Pancreas (tissue), 10 donors: Measurements from ENCODE around the gene PHYHIPL. TPM values are rescaled to one million over a fixed set of nuclear protein-coding genes. Genes with fewer than 3 reads are reported as not detected.

Experiments
- ATAC-seq, 4 donors: fragments of 200-7000 bp; cut with Tn5 transposase; one replicate each; pipeline versions ENCODE4 v1.8.0 to v1.9.1; 2020; ENCODE audit warnings: mild to moderate bottlenecking in 4 of 4, moderate library complexity in 4 of 4
- DNase-seq, 6 donors: peaks; one replicate each; pipeline ENCODE4 v3.0.0-alpha.2; 2020
- FAIRE-seq: peaks from 2 replicates; lab custom pipeline; 2012; peaks lifted over from hg19 to GRCh38; lab: Jason Lieb, UNC
- H3K27ac ChIP-seq, 4 donors: fragments of 200-600 bp; sonication (generic); 1 replicate in 3 of 4; 2 replicates in 1 of 4; pipeline versions ENCODE4 v1.5.0 to v1.8.0; 2020
- H3K27me3 ChIP-seq, 4 donors: fragments of 200-600 bp; one replicate each; pipeline ENCODE4 v1.8.0; 2021
- H3K36me3 ChIP-seq, 3 donors: fragments of 200-600 bp; sonication (generic) in 1 of 3; one replicate each; pipeline versions ENCODE4 v1.5.0 to v1.8.0; 2020 to 2021
- H3K4me1 ChIP-seq, 3 donors: fragments of 200-600 bp; one replicate each; pipeline ENCODE4 v1.8.0; 2021
- H3K4me3 ChIP-seq, 4 donors: fragments of 200-600 bp; sonication (generic) in 2 of 4; one replicate each; pipeline versions ENCODE4 v1.5.0 to v1.8.0; 2020 to 2021
- H3K9me3 ChIP-seq, 4 donors: fragments of 200-600 bp; one replicate each; pipeline ENCODE4 v1.8.0; 2021
- WGBS, 2 donors: extraction: QIAGEN DNeasy Blood & Tissue Kit; methylation state at CpG; one replicate each; pipeline ENCODE4 v1.1.7; 2013; 5-methylcytosine and 5-hydroxymethylcytosine counted together
- intact Hi-C, 3 donors: fragments of 100-400 bp; cut with DNase I; formaldehyde crosslinking; loops; one replicate each; pipeline versions ENCODE4 v1.11.1 to v1.14.2; 2022
- polyA plus RNA-seq, 2 donors: library from polyadenylated mRNA; stranded (reverse); fragments of 200-250 nt; gene quantifications; one replicate each; pipeline ENCODE4 v1.2.3, GENCODE V29; 2013
- total RNA-seq, 6 donors: library from RNA; stranded (reverse); fragmentation: NEBNext Ultra II Directional in 4 of 6; extraction: Animal tissue kit (Norgen Biotek cat#: 25700) in 4 of 6; gene quantifications; one replicate each; pipeline versions ENCODE4 v1.2.1 to v1.2.4, GENCODE V29; 2021 to 2023
- TF ChIP-seq, protein P1 (sequence below), 4 donors: fragments of 200-600 bp; sonication (generic) in 3 of 4; IDR thresholded peaks; one replicate each; pipeline versions ENCODE4 v1.5.0 to v1.8.0; 2021; ENCODE audit warnings: antibody characterized with exemption in 4 of 4
- donor health status: healthy with polysubstance abuse.
- donor health status: DM: no; HTN: no; CAD: no; lungs with moderate emphysema.
- donor health status: DM: no; HTN: no; CAD: no.
- donor health status: control.
- donor health status: control.
- donor health status: Bipolar disorder and iron deficiency.
- donor health status: DM: yes; HTN: yes; CAD: no.
- donor health status: DM: no; HTN: no; CAD: no.
- donor health status: DM: no; HTN: no; CAD: no.
- donor health status: DM: yes; HTN: yes; CAD: no.

Gene PHYHIPL
- total and polyA plus RNA-seq, 8 donors, result 1.9 to 12.8 (median 5.4) TPM

DNA sequence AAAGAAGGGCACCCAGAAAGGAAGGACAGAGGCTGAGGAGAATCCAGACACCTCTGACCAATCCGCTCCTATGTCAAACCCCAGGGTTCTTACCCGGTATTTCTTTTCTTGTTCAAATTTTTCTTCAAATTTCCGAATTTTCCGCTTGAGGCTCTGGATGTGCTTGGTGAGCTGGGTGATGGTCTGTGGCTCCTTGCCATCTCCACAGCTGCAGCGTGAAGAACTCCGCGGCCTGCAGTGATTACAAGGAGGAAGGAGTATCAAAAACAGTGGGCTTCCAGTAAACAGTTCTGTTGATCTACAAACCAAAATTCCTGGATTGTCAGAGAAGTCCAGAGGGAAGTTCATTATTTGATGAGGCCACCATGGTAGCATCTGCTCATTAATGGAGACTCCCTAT, 92.0 kb downstream of the PHYHIPL start:
- Histone ChIP-seq H3K4me3 (no peak overlapping the region), H3K36me3 (no peaks in the 10 kb centered on the region), H3K27ac (no peak overlapping the region), H3K4me1 (no peaks in the 10 kb centered on the region), H3K9me3 (no peaks in the 10 kb centered on the region), H3K27me3 (no peaks in the 10 kb centered on the region)
- ATAC-seq (no peak), FAIRE-seq (no peak), DNase-seq (no peak)
- 90 to 95% methylated on average over 7 of the region's 7 CpGs for WGBS, 2 donors
- TF ChIP-seq, protein P1, sequence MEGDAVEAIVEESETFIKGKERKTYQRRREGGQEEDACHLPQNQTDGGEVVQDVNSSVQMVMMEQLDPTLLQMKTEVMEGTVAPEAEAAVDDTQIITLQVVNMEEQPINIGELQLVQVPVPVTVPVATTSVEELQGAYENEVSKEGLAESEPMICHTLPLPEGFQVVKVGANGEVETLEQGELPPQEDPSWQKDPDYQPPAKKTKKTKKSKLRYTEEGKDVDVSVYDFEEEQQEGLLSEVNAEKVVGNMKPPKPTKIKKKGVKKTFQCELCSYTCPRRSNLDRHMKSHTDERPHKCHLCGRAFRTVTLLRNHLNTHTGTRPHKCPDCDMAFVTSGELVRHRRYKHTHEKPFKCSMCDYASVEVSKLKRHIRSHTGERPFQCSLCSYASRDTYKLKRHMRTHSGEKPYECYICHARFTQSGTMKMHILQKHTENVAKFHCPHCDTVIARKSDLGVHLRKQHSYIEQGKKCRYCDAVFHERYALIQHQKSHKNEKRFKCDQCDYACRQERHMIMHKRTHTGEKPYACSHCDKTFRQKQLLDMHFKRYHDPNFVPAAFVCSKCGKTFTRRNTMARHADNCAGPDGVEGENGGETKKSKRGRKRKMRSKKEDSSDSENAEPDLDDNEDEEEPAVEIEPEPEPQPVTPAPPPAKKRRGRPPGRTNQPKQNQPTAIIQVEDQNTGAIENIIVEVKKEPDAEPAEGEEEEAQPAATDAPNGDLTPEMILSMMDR (IDR thresholded peaks at IDR 0.05), result no peak
- intact Hi-C loops, result no loop called here

GRCh38 chr10:59269651-59270050, 93.2 kb downstream of the PHYHIPL start:
- DNase-seq (no peak), ATAC-seq (no peak), FAIRE-seq (no peak)
- Histone ChIP-seq H3K9me3 (no peaks in the 10 kb centered on the region), H3K4me1 (no peaks in the 10 kb centered on the region), H3K4me3 (no peak overlapping the region), H3K36me3 (no peaks in the 10 kb centered on the region), H3K27me3 (no peaks in the 10 kb centered on the region), H3K27ac (no peak overlapping the region)
- intact Hi-C loops, result no loop called here
- 95 to 97% methylated on average over 6 of the region's 6 CpGs for WGBS, 2 donors
- TF ChIP-seq, protein P1 (IDR thresholded peaks at IDR 0.05), result no peak

DNA sequence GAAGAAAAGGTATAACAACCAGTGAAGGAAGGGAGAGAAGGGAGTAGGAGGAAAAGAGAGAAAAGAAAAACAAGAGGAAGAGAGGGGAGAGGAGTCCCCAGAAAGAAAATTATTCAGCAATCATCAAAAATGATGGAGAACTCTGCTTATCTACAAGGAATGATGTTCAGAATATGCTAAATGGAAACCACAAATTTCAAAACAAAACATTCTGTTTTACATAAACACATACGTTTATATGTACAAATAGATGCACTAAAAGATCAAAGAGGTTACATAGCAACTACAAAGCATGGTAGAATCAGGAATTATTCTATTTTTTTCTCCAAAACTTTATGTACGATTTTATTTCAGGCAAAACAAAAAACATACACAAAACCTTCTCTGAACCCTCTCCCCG, 94.0 kb downstream of the PHYHIPL start:
- WGBS, 2 donors, result 74 to 86% methylated on average over 3 of the region's 3 CpGs
- H3K27me3 ChIP-seq, result no peaks in the 10 kb centered on the region
- no peaks in the 10 kb centered on the region for H3K9me3 ChIP-seq
- DNase-seq (no peak), ATAC-seq (no peak), FAIRE-seq (no peak)
- intact Hi-C loops, result no loop called here
- H3K36me3 ChIP-seq, result no peaks in the 10 kb centered on the region
- TF ChIP-seq, protein P1 (IDR thresholded peaks at IDR 0.05), result no peak
- H3K27ac ChIP-seq, result no peak overlapping the region
- no peaks in the 10 kb centered on the region for H3K4me1 ChIP-seq
- no peak overlapping the region for H3K4me3 ChIP-seq

DNA sequence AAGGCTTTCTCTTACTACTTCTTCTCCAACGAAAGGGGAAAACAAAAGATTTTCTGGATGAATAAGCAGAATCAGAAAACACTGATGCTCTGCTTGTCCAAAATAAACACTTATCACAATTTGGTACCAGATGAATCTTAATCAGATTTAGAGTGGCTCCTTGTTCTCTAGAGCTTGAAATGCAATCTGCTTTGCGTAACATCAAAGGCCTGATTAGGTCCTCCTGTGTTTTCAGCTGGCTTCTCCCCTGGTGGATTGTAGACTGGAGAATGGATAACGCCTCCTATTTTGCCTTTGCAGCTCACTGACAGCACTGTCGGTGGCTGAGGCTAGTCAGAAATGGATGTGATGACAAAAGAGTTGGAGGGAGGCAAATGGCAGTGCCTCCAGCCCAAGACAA, 94.7 kb downstream of the PHYHIPL start:
- Histone ChIP-seq H3K27me3 (no peaks in the 10 kb centered on the region), H3K36me3 (no peaks in the 10 kb centered on the region), H3K9me3 (no peaks in the 10 kb centered on the region), H3K27ac (no peak overlapping the region), H3K4me3 (no peak overlapping the region), H3K4me1 (no peaks in the 10 kb centered on the region)
- ATAC-seq (no peak), DNase-seq (no peak), FAIRE-seq (no peak)
- intact Hi-C loops, result no loop called here
- 77 to 82% methylated on average over 4 of the region's 4 CpGs for WGBS, 2 donors
- TF ChIP-seq, protein P1 (IDR thresholded peaks at IDR 0.05), result no peak

- TF ChIP-seq, protein P1 (IDR thresholded peaks at IDR 0.05), result no peak
- Histone ChIP-seq H3K4me1 (no peaks in the 10 kb centered on the region), H3K9me3 (no peaks in the 10 kb centered on the region), H3K36me3 (no peaks in the 10 kb centered on the region), H3K27ac (no peak overlapping the region), H3K27me3 (no peaks in the 10 kb centered on the region), H3K4me3 (no peak overlapping the region)
- no peak for DNase-seq
- ATAC-seq, result no peak
- intact Hi-C loops, result no loop called here
- FAIRE-seq, result no peak
Observed at GRCh38 chr10:59272061-59272460, 95.6 kb downstream of the PHYHIPL start.
